Upper lobe of left lung (tissue), 4 donors: ENCODE measurements around the gene EFHD1.

Experiments
- CTCF ChIP-seq, 6 experiments: fragments of 450-650 bp in 4 of 6; fragments of 200-600 bp in 2 of 6; sonication (generic) in 2 of 6; IDR thresholded peaks; one replicate each; pipeline ENCODE4 v1.5.1; 2016 to 2019; ENCODE audit warnings: antibody characterized with exemption in 6 of 6
- EP300 ChIP-seq, 4 donors: sonication (generic); formaldehyde crosslinking; IDR thresholded peaks; one replicate each; pipeline ENCODE4 v1.5.1; 2017; ENCODE audit warnings: antibody characterized with exemption in 4 of 4, control low read depth in 2 of 4
- POLR2A ChIP-seq, 4 donors: fragments of 450-650 bp; IDR thresholded peaks; one replicate each; pipeline ENCODE4 v1.5.1; 2016 to 2017; ENCODE audit warnings: antibody characterized with exemption in 4 of 4, mild to moderate bottlenecking in 2 of 4
- POLR2AphosphoS5 ChIP-seq, 2 donors: sonication (generic); formaldehyde crosslinking; IDR thresholded peaks; one replicate each; pipeline ENCODE4 v1.5.1; 2017; ENCODE audit warnings: antibody characterized with exemption in 2 of 2

GRCh38 chr2:232611061-232611460, 22.3 kb upstream of the EFHD1 start:
- TF ChIP-seq POLR2A (IDR thresholded peaks at IDR 0.05) (no peak), CTCF (IDR thresholded peaks at IDR 0.05) (no peak), POLR2AphosphoS5 (IDR thresholded peaks at IDR 0.05) (no peak), EP300 (IDR thresholded peaks at IDR 0.05) (no peak)
